ENCODE data around the gene TULP1.

The TULP1 gene

DNA sequence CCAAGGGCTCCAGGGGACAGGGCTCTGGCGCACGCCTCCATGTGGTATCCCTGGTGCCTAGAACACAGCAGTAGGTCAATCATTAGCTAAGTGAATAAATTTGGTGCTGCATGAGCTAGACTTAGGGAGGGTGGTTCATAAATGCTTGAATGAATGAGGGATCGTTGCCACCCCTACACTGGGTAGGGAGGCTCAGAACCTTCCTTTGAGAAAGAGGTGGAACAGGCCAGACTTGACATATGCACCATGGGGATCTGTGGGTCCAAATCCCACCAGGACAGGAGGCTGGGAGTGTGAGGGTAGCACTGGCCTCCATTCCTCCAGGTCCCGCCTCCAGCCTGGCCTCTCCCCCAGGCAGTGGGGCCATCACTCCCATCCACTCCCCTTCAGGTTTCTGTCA, 29.6 kb downstream of the TULP1 start:
- Histone ChIP-seq H3K4me1 (ENCODE audit: insufficient read depth, insufficient read length) (peaks cover 26% of the 10 kb centered on the region), H3K36me3 (ENCODE audit: insufficient read depth, insufficient read length, low read length) (peaks cover 68% of the 10 kb centered on the region), H3K27me3 (ENCODE audit: insufficient read depth, insufficient read length) (no peaks in the 10 kb centered on the region), H3K9me3 (ENCODE audit: insufficient read depth, low read length) (no peaks in the 10 kb centered on the region), H3K9ac (ENCODE audit: insufficient read length, low read depth) (no peak overlapping the region), H3K4me3 (ENCODE audit: insufficient read length, low read depth) (no peak overlapping the region)
- no peak for DNase-seq (ENCODE audit: low read depth, low spot score)
- no peak for TF ChIP-seq ZNF274 (IDR thresholded peaks at IDR 0.05; ENCODE audit: low read depth, low read length)
- TF ChIP-seq YY1 (IDR thresholded peaks at IDR 0.05; ENCODE audit: insufficient read depth, insufficient read length) = no peak

DNA sequence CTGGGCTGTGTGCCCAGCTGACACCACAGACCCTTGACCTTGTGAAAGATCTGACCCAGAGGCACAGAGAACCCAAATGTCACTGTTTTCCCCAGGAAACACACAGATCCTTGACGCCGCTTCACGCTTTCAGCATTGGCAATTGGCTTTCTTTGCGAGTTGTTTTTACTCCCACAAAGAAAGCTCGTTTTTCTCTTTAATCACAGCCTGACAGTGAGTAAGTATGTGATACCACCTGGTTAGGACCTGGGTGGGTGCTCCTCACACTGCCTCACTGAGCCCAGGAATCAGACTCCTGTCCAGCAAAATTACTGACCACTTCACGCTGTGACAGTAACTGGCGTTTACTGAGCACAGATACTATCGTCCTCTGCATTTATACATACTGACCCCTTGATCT, 31.5 kb downstream of the TULP1 start:
- peaks cover 17% of the 10 kb centered on the region for H3K4me1 ChIP-seq (ENCODE audit: insufficient read depth, insufficient read length)

GRCh38 chr6:35480176-35480575, 32.5 kb downstream of the TULP1 start:
- H3K36me3 ChIP-seq (ENCODE audit: insufficient read depth, insufficient read length, low read length) = peaks cover 77% of the 10 kb centered on the region
- no peaks in the 10 kb centered on the region for H3K9me3 ChIP-seq (ENCODE audit: insufficient read depth, low read length)
- no peaks in the 10 kb centered on the region for H3K27me3 ChIP-seq (ENCODE audit: insufficient read depth, insufficient read length)
- TF ChIP-seq SUZ12 (IDR thresholded peaks at IDR 0.05; ENCODE audit: extremely low read depth, insufficient read depth, insufficient read length) (no peak), ZNF274 (IDR thresholded peaks at IDR 0.05; ENCODE audit: low read depth, low read length) (no peak), YY1 (IDR thresholded peaks at IDR 0.05; ENCODE audit: insufficient read depth, insufficient read length) (no peak)
- DNase-seq (ENCODE audit: low read depth, low spot score) = no peak
- H3K4me1 ChIP-seq (ENCODE audit: insufficient read depth, insufficient read length) = peaks cover 8% of the 10 kb centered on the region
- no peak overlapping the region for H3K9ac ChIP-seq (ENCODE audit: insufficient read length, low read depth)
- no peak overlapping the region for H3K4me3 ChIP-seq (ENCODE audit: insufficient read length, low read depth)

More for the DNA sequence above, 31.5 kb downstream of the TULP1 start:
- no peak overlapping the region for H3K9ac ChIP-seq (ENCODE audit: insufficient read length, low read depth)
- no peak for DNase-seq (ENCODE audit: low read depth, low spot score)
- TF ChIP-seq YY1 (IDR thresholded peaks at IDR 0.05; ENCODE audit: insufficient read depth, insufficient read length) (no peak), ZNF274 (IDR thresholded peaks at IDR 0.05; ENCODE audit: low read depth, low read length) (no peak), SUZ12 (IDR thresholded peaks at IDR 0.05; ENCODE audit: extremely low read depth, insufficient read depth, insufficient read length) (no peak)
- peaks cover 73% of the 10 kb centered on the region for H3K36me3 ChIP-seq (ENCODE audit: insufficient read depth, insufficient read length, low read length)
- H3K4me3 ChIP-seq (ENCODE audit: insufficient read length, low read depth) = no peak overlapping the region
- H3K27me3 ChIP-seq (ENCODE audit: insufficient read depth, insufficient read length) = no peaks in the 10 kb centered on the region
- H3K9me3 ChIP-seq (ENCODE audit: insufficient read depth, low read length) = no peaks in the 10 kb centered on the region

GRCh38 chr6:35478259-35478658, 34.4 kb downstream of the TULP1 start:
- Histone ChIP-seq H3K27me3 (ENCODE audit: insufficient read depth, insufficient read length) (no peaks in the 10 kb centered on the region), H3K4me3 (ENCODE audit: insufficient read length, low read depth) (no peak overlapping the region), H3K9ac (ENCODE audit: insufficient read length, low read depth) (no peak overlapping the region), H3K9me3 (ENCODE audit: insufficient read depth, low read length) (no peaks in the 10 kb centered on the region), H3K36me3 (ENCODE audit: insufficient read depth, insufficient read length, low read length) (peaks cover 75% of the 10 kb centered on the region), H3K4me1 (ENCODE audit: insufficient read depth, insufficient read length) (peaks cover 2% of the 10 kb centered on the region)
- no peak for TF ChIP-seq YY1 (IDR thresholded peaks at IDR 0.05; ENCODE audit: insufficient read depth, insufficient read length)
- DNase-seq (ENCODE audit: low read depth, low spot score) = no peak

- Histone ChIP-seq H3K9me3 (ENCODE audit: insufficient read depth, low read length) (no peaks in the 10 kb centered on the region), H3K4me3 (ENCODE audit: insufficient read length, low read depth) (no peak overlapping the region), H3K36me3 (ENCODE audit: insufficient read depth, insufficient read length, low read length) (peaks cover 74% of the 10 kb centered on the region), H3K27me3 (ENCODE audit: insufficient read depth, insufficient read length) (no peaks in the 10 kb centered on the region), H3K4me1 (ENCODE audit: insufficient read depth, insufficient read length) (peaks cover 2% of the 10 kb centered on the region), H3K9ac (ENCODE audit: insufficient read length, low read depth) (no peak overlapping the region)
- TF ChIP-seq YY1 (IDR thresholded peaks at IDR 0.05; ENCODE audit: insufficient read depth, insufficient read length) (no peak), ZNF274 (IDR thresholded peaks at IDR 0.05; ENCODE audit: low read depth, low read length) (no peak), SUZ12 (IDR thresholded peaks at IDR 0.05; ENCODE audit: extremely low read depth, insufficient read depth, insufficient read length) (no peak)
- no peak for DNase-seq (ENCODE audit: low read depth, low spot score)
Measured at GRCh38 chr6:35477551-35478179, 35.0 kb downstream of the TULP1 start.

- Histone ChIP-seq H3K4me3 (ENCODE audit: insufficient read length, low read depth) (no peak overlapping the region), H3K27me3 (ENCODE audit: insufficient read depth, insufficient read length) (no peaks in the 10 kb centered on the region), H3K9ac (ENCODE audit: insufficient read length, low read depth) (no peak overlapping the region), H3K4me1 (ENCODE audit: insufficient read depth, insufficient read length) (peaks cover 2% of the 10 kb centered on the region), H3K9me3 (ENCODE audit: insufficient read depth, low read length) (no peaks in the 10 kb centered on the region), H3K36me3 (ENCODE audit: insufficient read depth, insufficient read length, low read length) (peaks cover 77% of the 10 kb centered on the region)
- no peak for DNase-seq (ENCODE audit: low read depth, low spot score)
- TF ChIP-seq ZNF274 (IDR thresholded peaks at IDR 0.05; ENCODE audit: low read depth, low read length) (no peak), YY1 (IDR thresholded peaks at IDR 0.05; ENCODE audit: insufficient read depth, insufficient read length) (no peak)
Measured at GRCh38 chr6:35477028-35477427, 35.7 kb downstream of the TULP1 start.

- TF ChIP-seq YY1 (IDR thresholded peaks at IDR 0.05; ENCODE audit: insufficient read depth, insufficient read length) (no peak), ZNF274 (IDR thresholded peaks at IDR 0.05; ENCODE audit: low read depth, low read length) (no peak), SUZ12 (IDR thresholded peaks at IDR 0.05; ENCODE audit: extremely low read depth, insufficient read depth, insufficient read length) (no peak)
- DNase-seq (ENCODE audit: low read depth, low spot score) = no peak
- Histone ChIP-seq H3K9me3 (ENCODE audit: insufficient read depth, low read length) (no peaks in the 10 kb centered on the region), H3K4me3 (ENCODE audit: insufficient read length, low read depth) (no peak overlapping the region), H3K9ac (ENCODE audit: insufficient read length, low read depth) (no peak overlapping the region), H3K27me3 (ENCODE audit: insufficient read depth, insufficient read length) (no peaks in the 10 kb centered on the region), H3K4me1 (ENCODE audit: insufficient read depth, insufficient read length) (peaks cover 2% of the 10 kb centered on the region), H3K36me3 (ENCODE audit: insufficient read depth, insufficient read length, low read length) (peaks cover 82% of the 10 kb centered on the region)
Measured at GRCh38 chr6:35476004-35476403, 36.7 kb downstream of the TULP1 start.

DNA sequence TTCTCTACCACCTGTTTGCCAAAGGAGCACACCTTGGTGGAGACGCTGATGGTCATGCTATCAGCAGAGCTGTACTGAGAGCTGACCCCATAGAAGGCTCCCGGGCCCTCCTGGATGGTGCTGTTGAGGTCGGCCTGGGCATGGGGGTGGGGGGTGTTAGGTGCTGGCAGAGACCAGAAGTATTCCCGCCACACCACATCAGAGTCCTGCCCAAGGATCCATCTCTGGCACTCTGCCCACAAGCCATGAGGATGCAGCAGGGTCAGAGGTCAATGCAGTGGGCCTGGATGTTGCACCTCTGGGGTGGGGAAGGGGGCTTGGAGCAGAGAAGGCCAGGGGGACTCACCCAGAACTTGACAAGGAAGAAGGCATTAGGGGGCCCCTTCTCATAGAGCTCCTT, 37.1 kb downstream of the TULP1 start:
- Histone ChIP-seq H3K36me3 (ENCODE audit: insufficient read depth, insufficient read length, low read length) (peaks cover 82% of the 10 kb centered on the region), H3K4me3 (ENCODE audit: insufficient read length, low read depth) (no peak overlapping the region), H3K9me3 (ENCODE audit: insufficient read depth, low read length) (no peaks in the 10 kb centered on the region), H3K27me3 (ENCODE audit: insufficient read depth, insufficient read length) (no peaks in the 10 kb centered on the region), H3K4me1 (ENCODE audit: insufficient read depth, insufficient read length) (peaks cover 2% of the 10 kb centered on the region), H3K9ac (ENCODE audit: insufficient read length, low read depth) (no peak overlapping the region)
- no peak for DNase-seq (ENCODE audit: low read depth, low spot score)
- TF ChIP-seq SUZ12 (IDR thresholded peaks at IDR 0.05; ENCODE audit: extremely low read depth, insufficient read depth, insufficient read length) (no peak), ZNF274 (IDR thresholded peaks at IDR 0.05; ENCODE audit: low read depth, low read length) (no peak), YY1 (IDR thresholded peaks at IDR 0.05; ENCODE audit: insufficient read depth, insufficient read length) (no peak)
